Stromal cell of bone marrow (primary cell): ENCODE measurements around the gene MVK.

Experiments
- DNase-seq: peaks from one replicate; pipeline ENCODE4 v3.0.0-alpha.2; 2012; ENCODE audit warnings: low read depth

MVK gene

GRCh38 chr12:109573029-109573913 is at the start of gene MVK, which contains the start of gene MMAB:
TSS of gene MVK (plus strand) at chr12:109573794. CDS start at chr12:109574823, 1,029 bp downstream.
TSS of gene MMAB (minus strand) at chr12:109573504. CDS start at chr12:109573480, 24 bp downstream.
- DNase-seq: peak; percentile 99

- no peak for DNase-seq
Observed at GRCh38 chr12:109524466-109525278, 48.9 kb upstream of the MVK start.

GRCh38 chr12:109525279-109525585 is 48.4 kb upstream of the MVK start:
- DNase-seq: no peak

GRCh38 chr12:109527489-109528123 is 46.0 kb upstream of the MVK start:
- no peak for DNase-seq

- no peak for DNase-seq
Observed at GRCh38 chr12:109529691-109530640, 43.6 kb upstream of the MVK start.

GRCh38 chr12:109531411-109531810 is 42.2 kb upstream of the MVK start:
- DNase-seq: no peak

- no peak for DNase-seq
Observed at GRCh38 chr12:109532721-109533486, 40.7 kb upstream of the MVK start.

- no peak for DNase-seq
Observed at GRCh38 chr12:109533487-109533740, 40.2 kb upstream of the MVK start.

- no peak for DNase-seq
Observed at GRCh38 chr12:109534456-109534855, 39.1 kb upstream of the MVK start.

- DNase-seq: no peak
Observed at GRCh38 chr12:109535231-109535862, 38.2 kb upstream of the MVK start.

GRCh38 chr12:109535863-109536250 is 37.7 kb upstream of the MVK start:
- no peak for DNase-seq

GRCh38 chr12:109537136-109537535 is 36.5 kb upstream of the MVK start:
- DNase-seq: no peak

GRCh38 chr12:109538191-109538863 is 35.3 kb upstream of the MVK start:
- DNase-seq: no peak

- peak; percentile 12 for DNase-seq
Observed at GRCh38 chr12:109539508-109539907, 34.1 kb upstream of the MVK start.

- DNase-seq: no peak
Observed at GRCh38 chr12:109540526-109541412, 32.8 kb upstream of the MVK start.

GRCh38 chr12:109541413-109541726 is 32.2 kb upstream of the MVK start:
- no peak for DNase-seq

- peak; percentile 12 for DNase-seq
Observed at GRCh38 chr12:109542014-109542413, 31.6 kb upstream of the MVK start.

- no peak for DNase-seq
Observed at GRCh38 chr12:109542876-109543275, 30.7 kb upstream of the MVK start.

GRCh38 chr12:109544955-109545531 is 28.6 kb upstream of the MVK start:
- peak; percentile 16 for DNase-seq
